ENCODE results near the gene WDR27.
"Not testable (repeated sequence)": the region's sequence is repeated elsewhere in the genome, so short reads cannot be mapped to it uniquely, and the experiment has no call there.

The WDR27 gene

GRCh38 chr6:169479783-169480495, 221.9 kb downstream of the WDR27 start:
- no peak for DNase-seq (ENCODE audit: low read depth)

GRCh38 chr6:169474362-169474761, 227.5 kb downstream of the WDR27 start:
- DNase-seq (ENCODE audit: low read depth) = no peak
- TF ChIP-seq, protein P1, sequence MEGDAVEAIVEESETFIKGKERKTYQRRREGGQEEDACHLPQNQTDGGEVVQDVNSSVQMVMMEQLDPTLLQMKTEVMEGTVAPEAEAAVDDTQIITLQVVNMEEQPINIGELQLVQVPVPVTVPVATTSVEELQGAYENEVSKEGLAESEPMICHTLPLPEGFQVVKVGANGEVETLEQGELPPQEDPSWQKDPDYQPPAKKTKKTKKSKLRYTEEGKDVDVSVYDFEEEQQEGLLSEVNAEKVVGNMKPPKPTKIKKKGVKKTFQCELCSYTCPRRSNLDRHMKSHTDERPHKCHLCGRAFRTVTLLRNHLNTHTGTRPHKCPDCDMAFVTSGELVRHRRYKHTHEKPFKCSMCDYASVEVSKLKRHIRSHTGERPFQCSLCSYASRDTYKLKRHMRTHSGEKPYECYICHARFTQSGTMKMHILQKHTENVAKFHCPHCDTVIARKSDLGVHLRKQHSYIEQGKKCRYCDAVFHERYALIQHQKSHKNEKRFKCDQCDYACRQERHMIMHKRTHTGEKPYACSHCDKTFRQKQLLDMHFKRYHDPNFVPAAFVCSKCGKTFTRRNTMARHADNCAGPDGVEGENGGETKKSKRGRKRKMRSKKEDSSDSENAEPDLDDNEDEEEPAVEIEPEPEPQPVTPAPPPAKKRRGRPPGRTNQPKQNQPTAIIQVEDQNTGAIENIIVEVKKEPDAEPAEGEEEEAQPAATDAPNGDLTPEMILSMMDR (conservative IDR thresholded peaks at IDR 0.05; ENCODE audit: low read depth, low read length) = no peak
- H3K4me3 ChIP-seq (ENCODE audit: low read depth, low read length) = no peak overlapping the region

More at GRCh38 chr6:169479783-169480495, 221.9 kb downstream of the WDR27 start:
- H3K4me3 ChIP-seq (ENCODE audit: low read depth, low read length) = no peak overlapping the region
- TF ChIP-seq, protein P1 (conservative IDR thresholded peaks at IDR 0.05; ENCODE audit: low read depth, low read length) = no peak

DNA sequence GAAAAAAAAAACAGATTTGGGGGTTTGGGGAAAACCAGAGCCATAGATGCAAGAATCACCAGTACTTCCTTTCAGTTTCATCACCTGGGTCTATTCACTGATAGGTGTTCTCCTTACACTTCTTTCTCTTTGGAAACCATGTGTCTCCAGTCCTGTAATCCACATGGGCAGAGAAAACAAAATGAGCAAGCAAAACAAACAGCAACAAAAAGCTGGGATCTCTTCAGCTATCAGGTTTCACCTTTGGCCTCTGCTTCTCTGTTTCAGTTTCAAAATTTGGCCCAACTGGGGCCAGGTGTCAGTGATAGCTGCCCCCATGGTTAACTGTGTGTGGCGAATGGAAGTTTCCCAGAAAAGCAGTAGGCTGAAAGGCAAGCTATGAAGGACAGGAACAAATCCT, 228.2 kb downstream of the WDR27 start:
- TF ChIP-seq, protein P1 (conservative IDR thresholded peaks at IDR 0.05; ENCODE audit: low read depth, low read length) = no peak
- DNase-seq (ENCODE audit: low read depth) = no peak

DNA sequence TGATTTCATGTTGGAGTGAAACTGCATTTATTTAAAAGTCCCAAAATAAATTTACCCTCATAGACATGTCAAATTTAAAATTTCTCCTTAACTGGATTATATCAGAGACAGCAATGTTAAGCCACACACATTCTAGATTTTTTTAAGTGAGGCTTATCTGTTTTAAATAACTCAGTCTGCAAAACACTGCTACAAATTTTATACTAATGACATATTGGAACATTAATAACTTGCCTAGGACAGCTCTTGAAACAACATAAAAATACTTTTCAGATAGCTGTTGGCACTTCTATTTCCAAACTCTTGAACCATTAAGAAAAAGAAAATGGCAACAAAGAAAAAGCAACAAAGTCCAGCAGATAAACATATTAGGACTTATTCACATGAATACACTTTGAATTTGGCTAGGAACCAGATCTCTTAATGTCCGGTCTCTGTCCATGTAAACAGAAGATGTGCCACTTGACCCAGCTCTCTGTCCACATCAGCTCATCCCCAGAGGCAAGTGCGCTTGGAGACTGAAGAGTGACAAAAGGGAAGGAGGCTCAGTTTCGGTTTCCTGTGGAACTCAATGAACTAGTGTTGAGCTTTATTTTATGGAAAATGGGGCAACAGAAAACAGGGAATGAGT, 228.9 kb downstream of the WDR27 start:
- no peak overlapping the region for H3K4me3 ChIP-seq (ENCODE audit: low read depth, low read length)
- DNase-seq (ENCODE audit: low read depth) = no peak
- TF ChIP-seq, protein P1 (conservative IDR thresholded peaks at IDR 0.05; ENCODE audit: low read depth, low read length) = no peak

More for the DNA sequence above, 228.2 kb downstream of the WDR27 start:
- no peak overlapping the region for H3K4me3 ChIP-seq (ENCODE audit: low read depth, low read length)

DNA sequence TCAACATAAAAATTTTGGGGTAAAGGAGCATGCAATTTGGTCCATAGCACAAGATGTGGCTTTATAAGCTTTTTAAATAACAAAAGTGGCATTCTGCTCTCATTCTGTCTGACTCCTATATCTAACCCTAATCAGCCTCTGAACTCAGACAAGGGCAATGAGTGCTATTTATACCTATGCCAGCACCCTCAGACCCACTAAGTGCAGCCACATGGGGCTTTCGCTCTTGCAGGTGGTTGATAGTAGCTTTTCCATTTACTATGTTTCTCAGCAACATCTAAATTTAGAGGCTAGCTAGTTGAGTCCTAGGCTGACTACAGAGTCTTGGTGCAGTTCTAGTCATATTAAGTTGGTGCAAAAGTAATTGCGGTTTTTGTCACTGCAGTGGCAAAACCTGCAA, 231.0 kb downstream of the WDR27 start:
- TF ChIP-seq, protein P1 (conservative IDR thresholded peaks at IDR 0.05; ENCODE audit: low read depth, low read length) = no peak
- DNase-seq (ENCODE audit: low read depth) = no peak
- no peak overlapping the region for H3K4me3 ChIP-seq (ENCODE audit: low read depth, low read length)

DNA sequence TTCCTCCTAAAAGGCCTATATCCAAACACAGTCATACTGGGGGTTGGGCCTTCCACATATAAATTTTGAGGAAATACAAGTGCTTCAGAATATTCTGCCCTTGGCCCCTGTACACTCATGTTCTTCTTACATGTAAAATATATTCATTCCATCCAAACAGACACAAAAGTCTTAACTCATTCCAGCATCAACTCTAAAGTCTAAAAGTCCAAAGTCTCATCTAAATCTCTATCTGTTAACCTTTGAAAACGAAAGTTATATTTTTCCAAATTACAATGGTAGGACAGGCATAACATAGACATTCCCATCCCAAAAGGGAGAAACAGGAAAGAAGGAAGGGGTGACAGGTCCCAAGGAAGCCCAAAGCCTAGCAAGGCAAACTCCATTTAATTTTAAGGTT, 232.8 kb downstream of the WDR27 start:
- no peak overlapping the region for H3K4me3 ChIP-seq (ENCODE audit: low read depth, low read length)
- TF ChIP-seq, protein P1 (conservative IDR thresholded peaks at IDR 0.05; ENCODE audit: low read depth, low read length) = no peak
- no peak for DNase-seq (ENCODE audit: low read depth)

GRCh38 chr6:169467755-169468154, 234.1 kb downstream of the WDR27 start:
- H3K4me3 ChIP-seq (ENCODE audit: low read depth, low read length); DNase-seq (ENCODE audit: low read depth): not testable (repeated sequence)

DNA sequence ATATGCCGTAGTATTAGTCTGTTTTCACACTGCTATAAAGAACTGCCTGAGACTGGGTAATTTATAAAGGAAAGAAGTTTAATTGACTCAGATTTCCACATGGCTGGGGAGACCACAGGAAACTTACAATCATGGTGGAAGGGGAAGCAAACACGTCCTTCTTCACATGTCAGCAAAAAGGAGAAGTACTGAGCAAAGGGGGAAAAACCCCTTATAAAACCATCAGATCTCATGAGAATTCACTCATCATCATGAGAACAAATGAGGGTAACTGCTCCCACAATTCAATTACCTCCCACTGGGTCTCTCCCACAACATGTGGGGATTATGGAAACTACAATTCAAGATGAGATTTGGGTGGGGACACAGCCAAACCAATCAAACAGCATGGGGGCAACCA, 235.6 kb downstream of the WDR27 start:
- not testable (repeated sequence) for DNase-seq (ENCODE audit: low read depth)

More for the DNA sequence above, 235.6 kb downstream of the WDR27 start:
- not testable (repeated sequence) for H3K4me3 ChIP-seq (ENCODE audit: low read depth, low read length)
